ENCODE results near the gene CGB8.

DNA sequence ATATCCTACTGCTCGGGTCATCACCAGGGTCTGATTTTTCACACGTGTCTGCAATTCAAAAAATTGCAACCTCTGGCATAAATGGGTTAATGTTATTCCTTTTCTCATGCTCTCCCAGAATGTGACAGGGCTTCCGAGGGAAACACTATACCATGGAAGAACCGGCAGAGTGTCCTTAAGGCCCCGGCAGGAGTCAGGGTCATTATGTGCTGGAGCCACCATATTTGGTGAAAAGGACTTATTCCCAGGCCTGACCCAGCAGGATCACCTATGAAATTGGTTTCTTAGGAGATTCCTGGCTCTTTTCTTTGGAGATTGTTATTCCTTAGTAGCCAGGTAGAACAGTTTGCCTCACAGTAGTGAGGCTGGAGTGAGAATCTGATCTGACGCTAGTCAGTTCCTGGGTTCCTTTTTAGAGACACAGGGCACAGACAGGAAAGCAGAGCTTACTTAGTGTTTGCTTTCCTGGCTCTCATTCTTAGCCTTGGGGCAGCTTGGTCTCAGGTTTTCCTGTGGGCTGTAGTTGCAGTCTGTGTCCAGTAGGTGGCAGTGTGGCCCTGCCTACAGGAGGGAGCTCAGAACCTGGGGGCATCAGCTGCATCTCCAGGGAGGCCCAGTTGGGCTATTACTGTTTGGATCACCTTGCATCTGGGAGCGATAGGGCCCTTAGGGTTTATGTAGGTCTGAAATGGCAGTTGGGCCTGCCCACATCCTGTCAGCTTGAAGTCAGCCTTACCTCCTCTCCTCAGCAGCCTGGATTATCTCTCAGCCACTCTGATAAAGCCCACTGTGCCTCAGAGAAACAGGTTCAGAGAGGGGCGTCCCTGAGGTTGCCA, 48.8 kb upstream of the CGB8 start:
- peak; percentile 97 for TF ChIP-seq CTCF (IDR thresholded peaks at IDR 0.05; ENCODE audit: poor library complexity)
- TF ChIP-seq EZH2 (IDR thresholded peaks at IDR 0.05; ENCODE audit: borderline replicate concordance) = no peak
- TF ChIP-seq EZH2phosphoT487 (IDR thresholded peaks at IDR 0.05; ENCODE audit: low read depth, severe bottlenecking, unreplicated experiment) = no peak

Data from hepatocyte (in vitro differentiated cells).